ENCODE measurements around the gene ASXL1.

The ASXL1 gene

DNA sequence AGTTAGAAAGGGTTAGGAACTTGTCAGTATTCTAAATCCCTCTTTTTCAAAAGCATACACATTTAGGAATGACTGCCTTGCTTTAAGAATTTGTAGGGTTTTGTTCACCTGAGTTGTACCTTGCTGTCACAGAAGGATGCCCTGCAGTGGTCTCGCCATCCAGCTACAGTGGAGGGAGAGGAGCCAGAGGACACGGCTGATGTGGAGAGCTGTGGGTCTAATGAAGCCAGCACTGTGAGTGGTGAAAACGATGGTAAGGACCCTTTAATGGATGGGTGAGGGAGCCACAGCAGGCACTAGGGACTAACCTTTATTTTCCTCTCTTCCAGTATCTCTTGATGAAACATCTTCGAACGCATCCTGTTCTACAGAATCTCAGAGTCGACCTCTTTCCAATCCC is 69.9 kb downstream of the ASXL1 start:
- Histone ChIP-seq H3K4me1 (no peaks in the 10 kb centered on the region), H3K9ac (no peak overlapping the region), H3K4me2 (ENCODE audit: low read length) (no peak overlapping the region), H3K79me2 (peaks cover 8% of the 10 kb centered on the region), H3K9me3 (ENCODE audit: control insufficient read depth, low read length) (no peaks in the 10 kb centered on the region), H2AFZ (no peak overlapping the region), H3K27ac (no peak overlapping the region), H3K36me3 (ENCODE audit: control insufficient read depth, insufficient read depth, low read length) (no peaks in the 10 kb centered on the region), H3K27me3 (ENCODE audit: control insufficient read depth, insufficient read depth, low read length) (no peaks in the 10 kb centered on the region), H3K4me3 (ENCODE audit: low read depth, low read length) (no peak overlapping the region)
- TF ChIP-seq CTCF (IDR thresholded peaks at IDR 0.05): no peak

- Histone ChIP-seq H3K36me3 (ENCODE audit: control insufficient read depth, insufficient read depth, low read length) (no peaks in the 10 kb centered on the region), H3K4me2 (ENCODE audit: low read length) (no peak overlapping the region), H3K27me3 (ENCODE audit: control insufficient read depth, insufficient read depth, low read length) (no peaks in the 10 kb centered on the region), H3K9ac (no peak overlapping the region), H2AFZ (no peak overlapping the region), H3K4me1 (no peaks in the 10 kb centered on the region), H3K9me3 (ENCODE audit: control insufficient read depth, low read length) (no peaks in the 10 kb centered on the region), H3K27ac (no peak overlapping the region), H3K79me2 (peaks cover 6% of the 10 kb centered on the region), H3K4me3 (ENCODE audit: low read depth, low read length) (no peak overlapping the region)
- no peak for TF ChIP-seq CTCF (IDR thresholded peaks at IDR 0.05)
Observed at GRCh38 chr20:32429343-32429742, 71.2 kb downstream of the ASXL1 start.

GRCh38 chr20:32429745-32430360 is 71.7 kb downstream of the ASXL1 start:
- H3K27ac ChIP-seq: no peak overlapping the region
- no peak overlapping the region for H3K4me3 ChIP-seq (ENCODE audit: low read depth, low read length)
- no peaks in the 10 kb centered on the region for H3K4me1 ChIP-seq
- no peak for TF ChIP-seq CTCF (IDR thresholded peaks at IDR 0.05)
- H3K4me2 ChIP-seq (ENCODE audit: low read length): no peak overlapping the region
- peaks cover under 1% of the 10 kb centered on the region for H3K79me2 ChIP-seq
- no peaks in the 10 kb centered on the region for H3K27me3 ChIP-seq (ENCODE audit: control insufficient read depth, insufficient read depth, low read length)
- H3K9me3 ChIP-seq (ENCODE audit: control insufficient read depth, low read length): no peaks in the 10 kb centered on the region
- no peaks in the 10 kb centered on the region for H3K36me3 ChIP-seq (ENCODE audit: control insufficient read depth, insufficient read depth, low read length)
- no peak overlapping the region for H2AFZ ChIP-seq
- no peak overlapping the region for H3K9ac ChIP-seq

DNA sequence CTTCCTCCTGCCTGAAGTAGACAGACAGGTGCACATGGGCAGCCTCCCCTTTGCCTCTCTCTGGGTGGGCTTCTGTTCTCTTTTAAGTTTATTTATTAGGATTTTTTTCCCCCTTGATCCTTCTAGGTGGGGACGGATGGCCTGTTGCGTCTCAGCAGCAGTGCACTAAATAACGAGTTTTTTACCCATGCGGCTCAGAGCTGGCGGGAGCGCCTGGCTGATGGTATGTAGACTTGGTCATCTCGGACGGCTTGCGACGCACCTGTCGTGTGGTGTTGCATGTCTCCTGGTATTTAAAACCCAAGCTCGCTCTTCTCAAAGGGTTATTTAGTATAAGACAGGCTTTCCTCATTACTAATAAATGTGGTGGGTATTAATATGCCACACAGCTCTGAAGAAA is 73.3 kb downstream of the ASXL1 start:
- Histone ChIP-seq H3K79me2 (no peaks in the 10 kb centered on the region), H3K36me3 (ENCODE audit: control insufficient read depth, insufficient read depth, low read length) (no peaks in the 10 kb centered on the region), H3K27ac (no peak overlapping the region), H3K4me2 (ENCODE audit: low read length) (no peak overlapping the region), H3K9ac (no peak overlapping the region), H3K9me3 (ENCODE audit: control insufficient read depth, low read length) (no peaks in the 10 kb centered on the region), H2AFZ (no peak overlapping the region), H3K4me3 (ENCODE audit: low read depth, low read length) (no peak overlapping the region), H3K27me3 (ENCODE audit: control insufficient read depth, insufficient read depth, low read length) (no peaks in the 10 kb centered on the region), H3K4me1 (no peaks in the 10 kb centered on the region)
- no peak for TF ChIP-seq CTCF (IDR thresholded peaks at IDR 0.05)

- Histone ChIP-seq H3K27me3 (ENCODE audit: control insufficient read depth, insufficient read depth, low read length) (no peaks in the 10 kb centered on the region), H3K4me1 (no peaks in the 10 kb centered on the region), H3K27ac (peak overlapping the region; percentile 16), H3K79me2 (no peaks in the 10 kb centered on the region), H3K36me3 (ENCODE audit: control insufficient read depth, insufficient read depth, low read length) (no peaks in the 10 kb centered on the region), H2AFZ (no peak overlapping the region), H3K4me3 (ENCODE audit: low read depth, low read length) (no peak overlapping the region), H3K9me3 (ENCODE audit: control insufficient read depth, low read length) (no peaks in the 10 kb centered on the region), H3K9ac (no peak overlapping the region), H3K4me2 (ENCODE audit: low read length) (no peak overlapping the region)
- TF ChIP-seq CTCF (IDR thresholded peaks at IDR 0.05): no peak
Observed at GRCh38 chr20:32432277-32432676, 74.1 kb downstream of the ASXL1 start.

All from parathyroid adenoma (tissue), 2 donors.